Natural killer cell treated with Interleukin-12 subunit alpha and Interleukin-12 subunit beta and Interleukin-15 and Interleukin-18, amount 100 ng/mL, for 72 hours (primary cell): ENCODE measurements around the gene SFTPA2. TPM values are rescaled to one million over a fixed set of nuclear protein-coding genes. Genes with fewer than 3 reads are reported as not detected.
"Not testable (repeated sequence)": the region's sequence is repeated elsewhere in the genome, so short reads cannot be mapped to it uniquely, and the experiment has no call there.

Source experiments
- ATAC-seq, 2 donors: fragments of 150-1000 bp; cut with Tn5 transposase in 1 of 2; sonication (Bioruptor Pico), chemical (Tn5 transposase) in 1 of 2; 2 replicates each; pipeline ENCODE4 v1.10.0; 2021
- DNase-seq: peaks from one replicate; pipeline ENCODE4 v3.0.0; 2022; ENCODE audit warnings: low spot score
- H3K27ac Mint-ChIP-seq, 2 donors: 1 replicate in 1 of 2; 2 replicates in 1 of 2; pipeline ENCODE4 v1.8.0; 2022; ENCODE audit warnings: mixed read lengths in 2 of 2, mild to moderate bottlenecking in 1 of 2, moderate library complexity in 1 of 2
- H3K27me3 Mint-ChIP-seq, 2 donors: 1 replicate in 1 of 2; 2 replicates in 1 of 2; pipeline ENCODE4 v1.8.0; 2022; ENCODE audit warnings: mixed read lengths in 2 of 2
- H3K36me3 Mint-ChIP-seq: one replicate; pipeline ENCODE4 v1.8.0; 2022; ENCODE audit warnings: mixed read lengths
- H3K4me1 Mint-ChIP-seq, 2 donors: 1 replicate in 1 of 2; 2 replicates in 1 of 2; pipeline ENCODE4 v1.8.0; 2022; ENCODE audit warnings: low read depth in 2 of 2, mixed read lengths in 2 of 2, mild to moderate bottlenecking in 1 of 2
- H3K4me3 Mint-ChIP-seq: one replicate; pipeline ENCODE4 v1.8.0; 2022; ENCODE audit warnings: mixed read lengths
- H3K9me3 Mint-ChIP-seq: 2 replicates; pipeline ENCODE4 v1.8.0; 2022; ENCODE audit warnings: mixed read lengths
- total RNA-seq, 2 donors: library from RNA; stranded (reverse); gene quantifications; one replicate each; pipeline ENCODE4 v1.2.3, GENCODE V29; 2022

Gene SFTPA2
- total RNA-seq, result not detected

DNA sequence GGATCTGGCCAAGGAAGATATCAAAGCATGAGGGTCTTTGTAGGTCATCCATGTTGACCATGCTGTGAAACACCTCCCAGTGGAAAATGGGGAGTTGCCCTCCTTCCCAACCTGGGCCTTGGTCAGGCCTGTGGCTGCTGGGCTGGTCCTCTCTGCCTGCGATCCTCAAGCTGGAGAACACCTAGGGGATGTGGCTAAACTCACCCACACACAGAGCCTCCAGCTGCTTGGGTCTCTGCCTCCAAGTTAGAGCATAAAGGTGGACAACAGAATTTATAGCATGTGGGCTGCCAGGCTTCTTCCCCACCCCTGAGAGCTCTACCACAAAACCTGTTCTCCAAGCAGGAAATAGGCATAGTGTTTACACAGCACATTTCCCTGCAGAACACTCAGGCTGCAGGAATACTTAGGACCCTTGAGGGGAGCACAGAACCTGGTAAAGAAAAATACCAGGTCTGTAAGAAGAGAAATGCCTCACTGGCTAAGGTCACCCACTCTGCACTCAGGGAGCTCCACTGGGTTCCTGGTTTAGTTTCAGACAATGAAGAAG is at the start of gene SFTPA2:
Gene SFTPA2, minus strand, starts transcription at position 248 of the 550 bp plus-strand sequence. CDS start 924 bp downstream, outside the sequence.
- no peak within 1 kb of the TSS for H3K4me3 Mint-ChIP-seq
- H3K36me3 Mint-ChIP-seq, result no peaks in the 10 kb centered on the region
- DNase-seq (no peak), ATAC-seq (no peak)
- H3K27ac Mint-ChIP-seq, result no peak within 1 kb of the TSS
- H3K9me3 Mint-ChIP-seq, result no peaks in the 10 kb centered on the region
- peaks cover 6 to 8% of the 10 kb centered on the region in 2 donors for H3K4me1 Mint-ChIP-seq
- H3K27me3 Mint-ChIP-seq, result peaks cover 10 to 19% of the 10 kb centered on the region in 2 donors

DNA sequence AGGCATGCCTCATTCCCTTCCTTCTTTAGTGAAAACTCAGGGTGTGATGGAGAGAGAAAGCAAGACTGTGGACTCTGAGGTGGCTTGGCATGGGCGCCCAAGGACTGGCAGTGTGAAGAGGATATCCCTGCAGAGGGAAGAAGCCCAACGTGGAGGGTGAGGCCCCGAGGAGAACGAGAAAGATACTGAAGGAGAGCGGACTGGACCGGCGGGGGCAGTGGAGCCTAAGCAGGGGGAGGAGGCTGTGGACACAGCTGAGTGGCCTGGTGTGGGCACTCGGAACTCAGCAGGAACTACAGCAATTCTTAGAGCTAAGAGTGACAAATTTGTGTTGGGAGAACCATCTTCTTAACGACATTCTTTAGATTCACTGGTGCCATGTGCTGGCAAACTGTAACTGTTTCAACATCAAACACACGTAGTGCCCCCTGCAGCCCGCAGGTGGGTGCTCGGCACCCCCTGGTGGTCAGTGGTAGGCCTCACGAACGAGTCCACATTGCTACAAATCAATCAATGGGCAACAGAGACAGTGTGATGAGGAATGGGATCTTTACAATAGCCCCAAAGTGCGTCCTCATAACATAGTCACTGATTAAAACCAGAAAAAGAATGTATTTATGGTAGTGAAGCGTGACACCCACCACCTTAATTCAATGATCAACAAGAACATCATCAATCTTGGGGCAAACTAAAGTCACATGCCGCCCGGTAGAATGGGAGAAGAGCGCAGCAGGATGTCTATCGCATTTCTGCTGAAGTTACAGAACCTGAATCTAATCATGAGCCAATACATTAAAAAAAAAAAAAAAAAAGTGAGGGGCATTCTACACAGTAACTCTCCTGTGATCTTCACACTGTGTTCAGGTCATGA is 48.5 kb upstream of the SFTPA2 start:
- Mint-ChIP-seq H3K27me3 (peaks cover 6 to 14% of the 10 kb centered on the region in 2 donors), H3K9me3 (no peaks in the 10 kb centered on the region), H3K27ac (no peak overlapping the region), H3K4me1 (no peaks in the 10 kb centered on the region), H3K4me3 (no peak overlapping the region), H3K36me3 (no peaks in the 10 kb centered on the region)
- no peak for DNase-seq
- no peak for ATAC-seq

DNA sequence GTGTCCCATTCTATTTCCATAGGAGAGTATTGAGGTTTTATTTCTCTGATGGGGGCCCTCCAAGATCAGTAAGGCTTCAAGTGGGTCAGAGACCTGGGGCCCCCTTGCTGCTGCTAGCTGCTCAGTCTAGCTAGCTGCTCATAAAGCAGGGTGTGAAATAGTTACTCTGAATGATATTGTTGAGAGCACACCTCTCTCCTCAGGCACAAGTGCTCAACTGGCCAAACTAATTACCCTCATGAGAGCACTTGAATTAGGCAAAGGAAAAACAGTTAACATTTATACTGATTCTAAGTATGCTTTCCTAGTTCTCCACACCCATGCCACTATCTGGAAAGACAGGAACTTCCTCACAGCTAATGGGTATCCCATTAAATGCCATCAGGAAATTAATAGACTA is 45.1 kb upstream of the SFTPA2 start:
- no peak for ATAC-seq
- DNase-seq, result no peak
- no peaks in the 10 kb centered on the region for H3K9me3 Mint-ChIP-seq
- H3K36me3 Mint-ChIP-seq, result no peaks in the 10 kb centered on the region
- no peak overlapping the region for H3K4me3 Mint-ChIP-seq
- no peak overlapping the region for H3K27ac Mint-ChIP-seq
- H3K4me1 Mint-ChIP-seq, result no peaks in the 10 kb centered on the region
- H3K27me3 Mint-ChIP-seq, result peaks cover 11 to 18% of the 10 kb centered on the region in 2 donors

DNA sequence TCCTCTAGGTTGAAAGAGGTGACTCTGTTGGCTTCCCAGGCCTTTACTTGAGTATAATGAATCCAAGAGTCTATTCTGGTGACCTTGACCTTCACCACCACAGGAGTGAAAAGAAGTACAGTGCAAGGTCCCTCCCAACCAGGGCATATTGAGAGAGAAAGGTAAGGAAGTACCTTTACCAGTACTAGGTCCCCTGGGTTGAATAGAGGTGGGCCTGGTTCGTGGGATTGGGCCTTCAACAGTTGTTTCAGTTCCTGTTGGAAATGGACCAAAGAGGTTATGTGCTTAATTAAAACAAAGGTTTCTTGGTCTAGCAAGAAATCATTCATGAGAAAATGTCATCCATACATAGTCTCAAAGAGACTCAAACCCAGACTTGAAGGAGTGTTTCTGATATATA is 44.1 kb upstream of the SFTPA2 start:
- no peak for DNase-seq
- no peak for ATAC-seq
- Mint-ChIP-seq H3K27ac (no peak overlapping the region), H3K36me3 (no peaks in the 10 kb centered on the region), H3K9me3 (no peaks in the 10 kb centered on the region), H3K4me3 (no peak overlapping the region), H3K27me3 (peaks cover 7 to 19% of the 10 kb centered on the region in 2 donors), H3K4me1 (no peaks in the 10 kb centered on the region)

DNA sequence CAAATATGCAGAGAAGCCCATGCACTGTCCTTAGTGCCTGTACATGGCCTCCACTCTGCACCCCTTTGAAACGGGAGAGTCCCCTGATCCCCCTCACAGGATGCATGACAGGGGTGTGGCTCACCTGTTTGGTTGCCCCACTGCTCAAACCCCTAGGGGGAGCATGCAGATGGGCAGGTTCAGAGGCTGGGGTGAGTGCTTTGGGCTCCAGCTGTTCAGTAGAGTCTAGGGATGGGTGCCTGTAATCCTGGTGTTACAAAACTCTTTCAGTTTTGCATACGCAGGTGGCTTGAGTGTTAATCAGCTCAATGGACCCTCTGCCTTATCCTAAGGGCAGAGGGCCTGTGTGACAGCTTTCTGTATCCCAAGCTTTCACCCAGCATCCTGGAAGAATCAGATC is 42.7 kb upstream of the SFTPA2 start:
- Mint-ChIP-seq H3K4me3 (no peak overlapping the region), H3K27me3 (peaks cover 9 to 19% of the 10 kb centered on the region in 2 donors), H3K4me1 (no peaks in the 10 kb centered on the region), H3K27ac (no peak overlapping the region), H3K36me3 (peaks cover 8% of the 10 kb centered on the region), H3K9me3 (peaks cover under 1% of the 10 kb centered on the region)
- DNase-seq, result no peak
- peak in 1 of 2 donors; percentile 43 for ATAC-seq

DNA sequence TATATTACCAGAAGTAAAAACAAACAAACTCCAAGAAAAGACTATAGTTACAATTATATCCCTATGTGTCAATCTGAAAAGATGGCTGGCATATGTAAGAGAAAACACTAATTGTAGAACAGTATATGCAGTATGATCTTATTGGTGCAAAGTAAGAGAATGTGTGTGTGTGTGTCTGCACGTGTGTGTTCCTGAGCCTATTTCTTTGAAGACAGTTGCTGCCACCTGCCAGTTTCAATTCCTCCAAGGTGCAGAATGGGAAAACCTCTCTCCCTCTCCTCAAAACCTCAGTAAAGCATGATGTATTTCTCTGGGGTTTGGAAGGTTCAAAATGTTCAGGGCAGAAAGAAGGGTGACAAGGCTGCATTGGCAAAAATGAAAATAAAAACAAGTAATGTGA is 41.7 kb upstream of the SFTPA2 start:
- DNase-seq (no peak), ATAC-seq (no peak)
- Mint-ChIP-seq H3K27me3 (peaks cover 17 to 24% of the 10 kb centered on the region in 2 donors), H3K4me3 (no peak overlapping the region), H3K36me3 (peaks cover 16% of the 10 kb centered on the region), H3K4me1 (no peaks in the 10 kb centered on the region), H3K27ac (no peak overlapping the region), H3K9me3 (peaks cover 9% of the 10 kb centered on the region)

DNA sequence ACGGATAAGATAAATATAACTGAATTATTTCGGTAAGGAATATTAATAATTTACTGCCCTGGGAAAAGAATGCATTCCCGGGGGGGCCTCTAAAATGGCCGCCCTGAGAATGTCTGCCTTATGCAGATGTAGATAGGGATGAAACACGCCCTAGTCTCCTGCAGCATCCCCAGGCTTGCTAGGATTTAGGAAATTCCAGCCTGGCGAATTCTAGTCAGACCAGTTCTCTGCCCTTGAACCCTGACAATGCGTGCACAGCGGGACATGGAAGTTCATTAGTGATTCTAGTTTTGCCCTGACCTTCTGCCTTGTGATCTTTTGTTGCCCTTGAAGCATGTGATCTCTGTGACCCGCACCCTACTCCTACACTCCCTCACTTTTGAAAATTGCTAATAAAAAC is 39.4 kb upstream of the SFTPA2 start:
- Mint-ChIP-seq H3K36me3 (peaks cover 17% of the 10 kb centered on the region), H3K27me3 (peaks cover 29 to 37% of the 10 kb centered on the region in 2 donors)
- not testable (repeated sequence) for ATAC-seq, H3K9me3 Mint-ChIP-seq, H3K4me1 Mint-ChIP-seq, DNase-seq, H3K4me3 Mint-ChIP-seq, H3K27ac Mint-ChIP-seq

DNA sequence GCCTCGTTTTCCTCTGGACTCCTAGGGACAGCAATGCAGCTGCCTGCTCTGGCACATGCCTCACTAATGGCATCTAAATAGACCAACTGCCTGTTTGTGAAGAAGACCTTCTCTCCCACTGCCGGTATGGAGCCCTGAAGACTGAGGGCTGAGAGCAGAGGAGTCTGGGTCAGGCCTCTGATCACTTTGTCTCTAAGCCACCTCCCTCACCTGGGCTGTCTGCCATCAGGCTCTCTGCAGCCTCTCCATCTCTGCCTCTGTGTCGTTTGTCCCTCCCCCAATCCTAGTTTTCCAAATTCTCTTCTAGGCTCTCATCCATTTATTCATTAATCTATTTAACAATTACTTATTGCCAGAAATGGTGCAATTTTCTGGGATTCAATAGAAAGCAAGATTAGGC is 35.3 kb upstream of the SFTPA2 start:
- no peak overlapping the region for H3K4me3 Mint-ChIP-seq
- peaks cover 17% of the 10 kb centered on the region for H3K36me3 Mint-ChIP-seq
- ATAC-seq, result peak in 1 of 2 donors; percentile 24
- peaks cover 9% of the 10 kb centered on the region for H3K9me3 Mint-ChIP-seq
- no peaks in the 10 kb centered on the region for H3K4me1 Mint-ChIP-seq
- peaks cover 32 to 40% of the 10 kb centered on the region in 2 donors for H3K27me3 Mint-ChIP-seq
- no peak for DNase-seq
- no peak overlapping the region for H3K27ac Mint-ChIP-seq

DNA sequence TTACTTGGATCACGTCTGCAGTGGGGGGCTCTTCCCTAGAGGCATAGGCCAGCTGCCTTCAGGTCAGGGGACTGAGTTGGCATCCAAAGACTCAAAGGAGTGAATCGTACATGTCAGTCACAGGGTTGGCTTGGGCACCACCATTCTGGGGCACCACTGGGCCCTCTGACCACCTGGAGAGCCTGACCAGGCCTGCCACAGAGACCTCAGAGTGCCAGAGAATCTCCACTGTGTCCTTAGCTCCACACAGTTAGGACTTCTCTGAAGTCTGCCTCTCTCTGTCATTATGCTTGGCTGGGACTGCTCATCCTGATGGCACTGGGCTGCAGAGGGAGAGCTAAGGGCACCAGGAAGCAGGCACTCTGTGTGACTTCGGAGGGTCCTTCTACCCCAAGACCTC is 34.4 kb upstream of the SFTPA2 start:
- not testable (repeated sequence) for DNase-seq, H3K4me1 Mint-ChIP-seq, H3K9me3 Mint-ChIP-seq, H3K27ac Mint-ChIP-seq, H3K4me3 Mint-ChIP-seq
- ATAC-seq, result peak in 1 of 2 donors; percentile 11
- peaks cover 17% of the 10 kb centered on the region for H3K36me3 Mint-ChIP-seq
- H3K27me3 Mint-ChIP-seq, result peaks cover 34 to 46% of the 10 kb centered on the region in 2 donors

DNA sequence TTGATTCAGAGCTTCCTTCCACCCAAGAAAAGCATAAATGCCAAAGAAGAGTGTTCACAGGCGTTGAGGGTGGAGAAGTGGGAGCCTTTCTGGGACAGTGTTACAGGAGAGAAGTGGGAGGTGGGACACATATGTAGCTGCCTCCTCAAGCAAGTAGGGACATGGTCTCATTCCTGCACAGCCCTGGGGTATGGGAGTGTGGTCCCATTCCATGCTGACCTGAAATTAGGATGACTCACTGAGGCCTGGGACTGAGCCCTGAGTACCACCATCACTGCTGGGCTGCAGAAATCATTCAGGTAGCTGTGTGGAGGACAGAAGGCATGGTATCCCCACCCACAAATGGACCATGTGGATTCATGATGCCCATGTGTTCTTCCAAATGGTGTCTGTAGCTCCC is 33.2 kb upstream of the SFTPA2 start:
- peaks cover 9% of the 10 kb centered on the region for H3K9me3 Mint-ChIP-seq
- peaks cover 12% of the 10 kb centered on the region for H3K36me3 Mint-ChIP-seq
- ATAC-seq, result no peak
- DNase-seq, result no peak
- H3K27me3 Mint-ChIP-seq, result peaks cover 31 to 52% of the 10 kb centered on the region in 2 donors
- H3K4me1 Mint-ChIP-seq, result no peaks in the 10 kb centered on the region
- no peak overlapping the region for H3K27ac Mint-ChIP-seq
- no peak overlapping the region for H3K4me3 Mint-ChIP-seq

DNA sequence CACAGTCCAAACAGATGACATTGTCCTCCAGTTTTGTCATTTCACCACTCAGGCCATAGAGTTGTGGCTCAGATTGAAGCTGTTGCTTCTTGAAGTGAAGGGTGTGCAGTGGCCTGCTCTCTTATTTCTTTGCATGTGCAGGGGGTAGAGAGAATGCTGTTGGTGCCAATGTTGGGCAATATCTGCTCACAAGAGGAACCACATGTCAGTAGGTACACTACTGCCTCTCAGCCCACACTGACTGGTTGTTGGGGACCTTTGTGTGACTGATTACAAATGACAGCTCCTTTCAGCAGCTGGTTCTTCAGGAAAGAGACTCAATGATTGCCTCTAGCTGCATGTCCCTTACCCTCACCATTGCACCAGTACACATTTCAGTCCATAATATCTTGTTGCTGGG is 28.6 kb upstream of the SFTPA2 start:
- no peaks in the 10 kb centered on the region for H3K36me3 Mint-ChIP-seq
- no peak for ATAC-seq
- H3K4me3 Mint-ChIP-seq, result no peak overlapping the region
- H3K27me3 Mint-ChIP-seq, result peaks cover 6 to 43% of the 10 kb centered on the region in 2 donors
- no peak overlapping the region for H3K27ac Mint-ChIP-seq
- no peak for DNase-seq
- H3K9me3 Mint-ChIP-seq, result no peaks in the 10 kb centered on the region
- no peaks in the 10 kb centered on the region for H3K4me1 Mint-ChIP-seq

DNA sequence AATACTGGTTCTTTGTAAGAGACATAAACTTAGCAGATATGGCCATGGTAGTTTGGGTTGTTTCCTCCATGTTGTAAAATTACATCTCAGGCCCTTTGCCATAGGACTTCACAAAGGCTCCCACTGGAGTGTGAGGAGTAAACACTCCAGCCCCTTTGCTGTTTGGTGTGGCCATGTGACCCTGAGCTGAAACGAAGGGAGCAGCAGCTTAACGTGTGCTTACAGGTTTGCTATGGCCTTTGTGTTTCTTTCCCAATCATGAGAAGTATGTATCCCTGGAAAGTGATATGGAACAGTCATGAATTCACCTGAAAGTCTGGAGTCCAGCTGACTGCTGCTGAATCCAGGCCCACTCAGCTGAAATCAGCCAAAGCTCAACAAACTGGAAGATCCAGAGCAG is 26.7 kb upstream of the SFTPA2 start:
- no peak overlapping the region for H3K27ac Mint-ChIP-seq
- peaks cover 4 to 43% of the 10 kb centered on the region in 2 donors for H3K27me3 Mint-ChIP-seq
- no peak for DNase-seq
- no peaks in the 10 kb centered on the region for H3K36me3 Mint-ChIP-seq
- H3K4me3 Mint-ChIP-seq, result no peak overlapping the region
- no peaks in the 10 kb centered on the region for H3K4me1 Mint-ChIP-seq
- no peaks in the 10 kb centered on the region for H3K9me3 Mint-ChIP-seq
- no peak for ATAC-seq

DNA sequence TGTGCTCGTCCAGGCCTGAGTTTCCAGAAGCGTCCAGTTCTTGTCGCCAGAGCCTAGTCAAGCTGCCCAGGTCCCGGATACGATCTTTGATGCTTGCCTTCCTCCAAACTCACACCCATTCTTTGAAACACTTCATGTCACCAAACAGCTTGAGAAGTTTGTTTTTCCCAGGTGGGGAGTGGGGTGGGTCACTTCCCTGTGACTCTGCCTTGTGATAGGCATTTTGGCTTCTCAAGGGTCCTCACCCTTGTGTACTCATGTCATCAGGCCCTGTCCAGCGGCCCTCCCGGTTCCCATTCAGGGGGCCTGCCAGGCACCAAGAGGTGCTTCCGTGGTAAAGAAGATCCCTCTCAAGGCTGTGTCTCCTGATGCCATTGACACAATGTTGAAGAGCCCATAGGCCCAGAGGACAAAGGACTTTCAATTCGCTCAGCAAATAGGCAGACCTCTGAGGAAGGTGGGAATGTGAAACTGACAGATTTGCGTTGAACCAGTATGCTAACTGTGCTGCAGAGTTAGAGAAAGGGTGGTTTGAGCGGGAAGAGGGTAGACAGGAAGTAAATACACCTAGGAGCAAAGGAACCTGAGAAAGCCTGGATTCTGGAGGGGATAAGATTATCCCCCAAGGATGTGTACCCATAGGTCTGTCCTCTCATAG is 25.8 kb upstream of the SFTPA2 start:
- Mint-ChIP-seq H3K9me3 (no peaks in the 10 kb centered on the region), H3K36me3 (no peaks in the 10 kb centered on the region)

DNA sequence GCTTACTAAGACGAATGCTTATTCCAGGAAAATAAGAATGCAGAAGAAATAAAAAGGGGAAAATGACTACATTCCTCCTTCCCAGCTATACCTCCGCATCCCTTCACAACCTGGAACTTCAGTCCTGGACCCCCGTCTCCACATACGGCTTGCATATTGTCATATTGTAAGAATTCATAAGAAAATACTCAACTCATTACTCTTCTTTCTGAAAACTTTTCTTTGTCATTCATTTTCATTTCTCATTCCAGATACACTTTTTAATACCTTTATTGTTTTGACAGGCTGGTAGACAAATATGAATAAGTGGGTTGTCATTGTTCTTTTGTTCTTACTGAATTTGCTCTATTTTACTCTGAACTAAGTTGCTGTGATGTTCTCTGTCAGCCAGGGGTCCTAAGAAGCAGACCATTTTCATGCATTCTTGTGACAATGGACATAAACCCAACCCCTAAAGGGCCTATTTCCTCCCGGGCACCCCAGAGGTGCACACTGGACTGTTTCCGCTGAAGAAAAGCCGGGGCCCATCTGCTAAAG is 23.3 kb upstream of the SFTPA2 start:
- Mint-ChIP-seq H3K4me3 (no peak overlapping the region), H3K4me1 (no peaks in the 10 kb centered on the region), H3K27ac (no peak overlapping the region), H3K27me3 (peaks cover 8 to 38% of the 10 kb centered on the region in 2 donors), H3K9me3 (no peaks in the 10 kb centered on the region), H3K36me3 (no peaks in the 10 kb centered on the region)
- DNase-seq, result no peak
- ATAC-seq, result no peak

More for the DNA sequence above, 25.8 kb upstream of the SFTPA2 start:
- no peak for DNase-seq
- Mint-ChIP-seq H3K4me3 (no peak overlapping the region), H3K27me3 (peaks cover 4 to 45% of the 10 kb centered on the region in 2 donors), H3K27ac (no peak overlapping the region), H3K4me1 (no peaks in the 10 kb centered on the region)
- no peak for ATAC-seq
